CD4-positive, alpha-beta T cell treated with Interferon gamma for 1 hour (primary cell): ENCODE measurements around the gene FUT4.
A peak's percentile ranks its signal among the peaks of the same experiment; 100 is the strongest.
"Not testable (repeated sequence)": the region's sequence is repeated elsewhere in the genome, so short reads cannot be mapped to it uniquely, and the experiment has no call there.

Source experiments
- DNase-seq: peaks from one replicate; pipeline ENCODE4 v3.0.0-alpha.2; 2020

Gene FUT4

DNA sequence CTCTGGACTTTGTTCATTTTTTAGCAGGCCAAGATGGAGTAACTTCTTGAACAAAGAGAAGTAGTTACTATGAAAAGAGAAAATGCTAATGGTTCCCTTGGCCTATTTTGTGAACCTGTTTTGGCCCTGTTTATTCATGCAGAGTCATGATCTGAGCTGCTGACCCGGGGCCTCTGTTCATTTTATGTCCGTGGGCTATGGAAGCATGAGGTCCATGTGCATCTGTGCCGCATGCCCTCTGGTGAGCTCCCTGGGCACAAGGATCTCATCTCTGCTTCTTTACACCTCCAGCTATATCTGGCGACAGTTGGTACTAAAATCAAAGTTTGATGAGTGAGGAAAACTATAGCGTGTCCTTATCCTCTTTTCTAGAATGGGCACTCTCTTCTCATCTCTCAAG lies 24.5 kb downstream of the FUT4 start:
- DNase-seq: no peak

DNA sequence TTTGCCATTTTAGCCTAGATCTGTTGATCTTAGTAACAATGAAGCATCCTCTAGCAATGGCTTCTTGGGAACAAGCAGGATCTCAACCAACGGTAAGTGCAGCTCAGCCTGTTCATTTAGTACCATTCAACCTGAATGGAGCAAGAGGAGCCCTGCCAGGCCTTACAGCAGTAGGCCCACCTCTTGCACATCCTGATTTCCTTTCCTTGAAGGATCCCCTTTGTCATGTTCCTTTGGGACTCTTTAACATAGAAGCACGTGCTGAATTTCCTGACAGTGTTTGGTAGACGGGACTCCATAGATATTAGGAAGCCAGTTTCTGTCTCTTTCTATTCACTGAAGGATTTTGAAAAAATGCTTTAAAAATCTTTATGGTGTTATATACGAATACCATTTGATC lies 25.0 kb downstream of the FUT4 start:
- DNase-seq: no peak

DNA sequence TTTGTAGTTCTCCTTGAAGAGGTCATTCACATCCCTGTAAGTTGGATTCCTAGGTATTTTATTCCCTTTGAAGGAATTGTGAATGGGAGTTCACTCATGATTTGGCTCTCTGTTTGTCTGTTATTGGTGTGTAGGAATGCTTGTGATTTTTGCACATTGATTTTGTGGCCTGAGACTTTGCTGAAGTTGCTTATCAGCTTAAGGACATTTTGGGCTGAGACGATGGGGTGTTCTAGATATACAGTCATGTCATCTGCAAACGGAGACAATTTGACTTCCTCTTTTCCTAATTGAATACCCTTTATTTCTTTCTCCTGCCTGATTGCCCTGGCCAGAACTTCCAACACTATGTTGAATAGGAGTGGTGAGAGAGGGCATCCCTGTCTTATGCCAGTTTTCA lies 29.3 kb downstream of the FUT4 start:
- not testable (repeated sequence) for DNase-seq

DNA sequence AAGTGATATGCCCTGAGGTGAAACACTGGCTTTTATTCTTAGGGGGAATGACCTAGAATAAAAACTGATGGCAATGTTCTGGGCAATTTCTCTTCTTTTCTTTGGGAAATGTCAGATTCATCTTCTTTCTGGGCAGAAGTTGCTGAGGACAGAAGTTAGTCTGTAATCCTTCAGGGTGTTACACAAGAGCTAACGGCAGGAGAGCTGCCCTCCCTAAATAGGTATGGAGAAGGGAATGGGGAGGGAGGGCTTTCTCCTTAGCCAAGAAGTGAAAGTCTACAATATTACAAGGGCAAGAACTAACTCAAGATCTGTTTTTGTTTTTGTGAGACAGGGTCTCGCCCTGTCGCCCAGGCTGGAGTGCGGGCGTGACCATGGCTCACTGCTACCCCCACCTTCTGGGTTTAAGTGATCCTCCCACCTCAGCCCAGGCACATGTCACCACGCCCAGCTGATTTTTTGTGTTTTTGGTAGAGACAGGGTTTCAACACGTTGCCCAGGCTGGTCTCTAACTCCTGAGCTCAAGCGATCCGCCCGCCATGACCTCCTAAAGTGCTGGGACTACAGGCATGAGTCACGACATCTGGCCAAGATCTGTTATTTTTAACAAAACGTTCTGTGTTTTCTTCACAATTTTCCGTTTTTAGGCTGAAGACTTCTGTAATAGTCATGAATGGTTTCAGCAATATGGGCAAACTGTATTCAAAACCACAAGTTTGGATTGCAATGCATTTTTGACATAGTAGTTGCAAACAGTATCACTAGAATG lies 30.7 kb downstream of the FUT4 start:
- DNase-seq: peak; percentile 8

DNA sequence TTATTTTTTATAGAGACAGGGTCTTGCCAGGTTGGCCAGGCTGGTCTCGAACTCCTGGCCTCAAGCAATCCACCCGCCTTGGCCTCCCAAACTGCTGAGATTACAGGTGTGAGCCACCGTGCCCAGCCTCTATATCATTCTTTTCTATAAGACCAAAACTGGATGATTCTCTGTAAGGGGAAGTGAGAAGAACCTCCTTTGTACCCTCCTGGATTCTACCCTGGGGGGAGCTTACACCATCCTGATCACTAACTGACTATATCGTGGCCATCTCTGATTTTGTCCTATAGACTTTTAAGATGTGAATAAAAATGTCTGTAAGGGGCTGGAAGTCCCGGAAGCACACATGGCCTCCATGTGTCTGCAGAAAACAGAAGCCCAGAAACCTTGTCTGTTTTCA lies 32.6 kb downstream of the FUT4 start:
- DNase-seq: no peak

DNA sequence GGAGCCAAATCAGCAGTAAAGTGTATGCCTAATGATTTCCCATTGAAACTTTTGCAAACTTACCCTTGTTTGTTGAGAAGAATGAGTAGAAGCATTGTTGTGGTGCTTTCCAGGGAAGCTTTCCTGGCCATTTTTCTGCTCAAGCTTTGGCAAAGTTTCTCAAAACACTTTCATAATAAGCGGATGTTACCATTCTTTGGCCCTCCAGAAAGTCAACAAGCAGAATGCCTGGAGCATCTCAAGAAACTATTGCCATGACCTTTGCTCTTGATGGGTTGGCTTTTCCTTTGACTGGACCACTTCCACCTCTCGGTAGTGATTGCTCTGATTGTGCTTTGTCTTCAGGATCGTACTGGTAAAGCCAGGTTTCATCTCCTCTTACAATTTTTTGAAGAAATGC lies 34.1 kb downstream of the FUT4 start:
- DNase-seq: no peak

DNA sequence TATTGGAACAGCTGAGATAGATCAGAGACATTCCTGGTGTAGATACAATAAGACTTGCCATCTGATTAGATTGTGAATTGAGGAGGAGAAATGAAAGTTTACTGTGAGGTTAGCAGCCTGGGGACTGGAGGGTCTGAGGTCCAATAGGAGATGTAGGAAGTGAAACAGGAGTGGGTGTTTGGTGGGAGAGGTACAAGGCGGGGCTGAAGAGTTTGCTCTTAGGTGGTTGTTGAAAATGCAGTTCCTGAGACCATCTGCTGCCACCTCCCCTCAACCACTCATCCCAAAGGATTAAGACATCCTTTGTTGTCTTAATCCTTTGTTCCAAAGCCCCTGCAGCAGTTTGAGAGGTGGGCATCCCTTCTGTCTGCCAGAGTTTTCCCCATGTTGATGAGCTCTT lies 38.2 kb downstream of the FUT4 start:
- no peak for DNase-seq

DNA sequence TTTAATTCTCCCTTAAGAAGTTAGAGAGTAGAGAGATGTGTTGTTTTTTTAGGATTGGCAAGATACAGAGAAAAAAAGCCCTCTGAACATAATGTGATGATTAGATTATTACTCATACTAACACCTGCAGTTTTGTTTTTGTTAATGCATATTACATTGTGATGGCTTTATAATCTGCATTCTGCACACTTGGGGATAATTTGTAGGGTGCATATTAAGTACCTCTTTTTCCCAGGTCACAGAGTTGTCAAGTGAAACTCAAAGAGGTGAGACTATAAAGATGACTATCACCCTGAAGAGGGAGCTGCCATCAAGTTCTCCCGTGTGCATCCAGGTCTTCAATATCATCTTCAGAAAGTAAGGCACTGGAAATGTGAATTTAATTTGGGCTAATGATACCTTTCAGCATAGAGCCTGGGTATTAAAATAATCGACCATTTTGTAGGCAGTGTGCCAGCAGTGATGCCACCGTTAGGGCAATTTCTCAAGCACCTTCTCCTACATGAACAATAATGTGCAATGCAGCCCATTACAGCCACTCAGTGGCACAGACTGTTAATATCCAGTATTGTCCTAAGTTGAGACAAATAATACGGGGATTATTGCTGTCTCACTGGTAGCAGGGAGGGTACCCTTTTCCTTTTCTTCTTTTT lies 39.6 kb downstream of the FUT4 start:
- DNase-seq: no peak

DNA sequence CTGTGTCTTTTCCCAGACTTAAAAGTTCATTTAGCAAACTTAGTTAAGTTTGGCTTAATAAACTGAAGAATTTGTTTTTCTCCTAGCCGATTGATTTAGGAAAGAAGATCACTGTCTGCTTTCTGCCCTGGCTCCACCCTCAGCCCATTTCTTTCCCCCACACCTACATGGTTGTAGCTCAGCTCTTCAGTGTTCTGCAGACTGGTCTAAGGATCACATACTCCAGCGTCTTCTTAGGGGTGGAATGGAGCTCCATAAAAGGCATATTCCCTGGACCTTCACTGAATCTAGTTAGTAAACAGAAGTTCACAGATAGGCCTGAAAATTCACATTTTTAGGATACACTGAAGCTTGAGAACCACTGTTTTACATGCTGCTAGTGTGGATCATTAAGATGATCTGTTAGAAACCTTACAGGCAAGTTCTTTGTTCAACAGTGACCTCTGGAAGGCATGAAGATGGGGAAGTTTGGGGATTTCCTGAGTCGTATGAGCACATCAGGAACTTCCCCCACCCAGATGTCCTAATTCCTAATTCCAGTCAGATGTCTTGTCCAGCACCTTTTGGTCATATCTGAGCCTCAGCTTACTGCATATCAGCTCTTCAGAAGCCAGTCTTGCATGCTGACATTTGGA lies 40.3 kb downstream of the FUT4 start:
- DNase-seq: peak; percentile 49

DNA sequence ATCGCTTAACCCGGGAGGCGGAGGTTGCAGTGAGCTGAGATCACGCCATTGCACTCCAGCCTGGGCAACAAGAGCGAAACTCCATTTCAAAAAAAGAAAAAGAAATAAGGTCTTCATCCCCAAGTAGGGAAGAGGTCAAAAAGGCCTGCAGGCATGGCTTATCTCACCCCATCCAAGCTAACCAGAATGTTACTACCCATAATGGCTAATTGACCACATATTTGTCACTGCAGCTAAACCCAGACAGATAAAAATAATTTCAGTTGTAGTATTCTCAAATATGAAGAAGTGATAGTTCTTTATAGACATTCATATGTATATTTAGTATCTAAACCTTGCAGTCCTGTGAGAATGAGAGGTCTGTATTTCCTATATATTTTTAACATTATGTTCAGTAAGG lies 41.3 kb downstream of the FUT4 start:
- no peak for DNase-seq

DNA sequence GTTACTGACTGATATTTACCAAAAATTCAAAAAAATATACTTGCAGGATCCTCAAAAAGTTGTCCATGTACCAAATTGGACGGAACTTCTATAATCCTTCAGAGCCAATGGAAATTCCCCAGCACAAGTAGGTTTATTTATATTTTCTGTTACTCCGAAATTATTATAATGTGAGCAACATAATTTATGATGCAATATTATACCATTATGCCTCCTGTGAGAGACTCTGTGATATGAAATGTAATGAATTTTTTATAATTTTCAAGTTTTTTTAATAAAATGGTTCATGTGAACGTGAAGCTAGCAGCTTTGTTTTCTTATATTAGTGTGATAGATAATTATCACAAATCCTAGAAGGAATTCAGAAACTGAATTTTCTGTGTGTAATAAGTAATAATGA lies 41.7 kb downstream of the FUT4 start:
- DNase-seq: no peak

DNA sequence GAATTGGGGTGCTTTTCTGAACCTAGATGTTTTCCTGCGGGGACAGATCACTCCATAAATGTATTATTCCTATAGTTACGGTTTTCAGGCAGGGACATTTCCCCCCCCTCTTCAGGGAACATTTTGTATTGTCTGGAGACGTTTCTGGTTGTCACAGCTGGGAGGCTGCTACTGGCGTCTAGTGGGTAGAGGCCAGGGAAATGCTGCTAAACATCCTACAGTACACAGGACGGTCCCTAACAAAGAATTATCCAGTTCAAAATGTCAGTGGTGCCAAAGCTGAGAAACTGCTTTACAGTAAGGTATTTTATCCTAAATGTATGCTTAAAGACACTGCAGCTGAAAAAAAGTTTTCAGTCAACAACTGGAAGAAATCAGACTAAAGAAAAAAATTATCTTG lies 42.8 kb downstream of the FUT4 start:
- DNase-seq: no peak

DNA sequence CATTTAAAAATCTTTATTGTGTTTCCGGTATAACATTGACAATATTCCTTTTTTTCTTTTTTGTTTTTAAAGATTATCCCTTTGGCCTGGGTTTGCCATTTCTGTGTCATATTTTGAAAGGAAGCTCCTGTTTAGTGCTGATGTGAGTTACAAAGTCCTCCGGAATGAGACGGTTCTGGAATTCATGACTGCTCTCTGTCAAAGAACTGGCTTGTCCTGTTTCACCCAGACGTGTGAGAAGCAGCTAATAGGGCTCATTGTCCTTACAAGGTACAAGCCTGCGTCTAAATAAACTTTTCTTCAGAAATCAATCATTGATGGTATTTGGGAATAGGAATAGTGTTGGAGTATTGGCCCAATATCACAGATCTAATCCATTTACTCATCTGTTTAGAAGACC lies 43.3 kb downstream of the FUT4 start:
- DNase-seq: no peak

DNA sequence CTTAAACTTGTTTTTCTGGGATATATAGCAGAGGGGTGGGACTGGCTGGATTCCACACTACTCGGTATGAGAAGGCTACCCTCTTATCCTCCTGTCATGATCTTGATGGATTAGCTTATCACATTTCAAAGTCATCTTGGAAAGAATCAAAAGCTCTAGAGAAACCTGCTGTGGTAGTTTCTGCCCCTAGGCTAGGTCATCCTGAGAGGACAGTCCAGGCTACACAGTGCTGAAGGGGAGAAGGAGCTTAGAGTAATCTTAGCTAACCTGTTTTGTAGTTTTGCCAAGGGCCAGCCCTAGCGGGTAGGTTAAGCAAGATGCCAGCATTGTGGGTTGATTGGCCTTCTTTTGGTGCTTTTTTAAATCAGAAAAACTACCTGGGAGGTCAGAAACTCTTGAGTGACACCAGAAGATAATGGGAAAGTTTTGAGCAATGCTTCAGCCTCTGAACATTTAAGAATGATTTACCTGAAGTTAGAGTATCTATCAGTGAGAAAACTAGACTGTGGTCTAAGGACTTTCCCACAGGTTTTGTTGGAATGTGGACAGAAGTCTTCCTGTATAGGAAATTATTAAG lies 44.7 kb downstream of the FUT4 start:
- DNase-seq: no peak

DNA sequence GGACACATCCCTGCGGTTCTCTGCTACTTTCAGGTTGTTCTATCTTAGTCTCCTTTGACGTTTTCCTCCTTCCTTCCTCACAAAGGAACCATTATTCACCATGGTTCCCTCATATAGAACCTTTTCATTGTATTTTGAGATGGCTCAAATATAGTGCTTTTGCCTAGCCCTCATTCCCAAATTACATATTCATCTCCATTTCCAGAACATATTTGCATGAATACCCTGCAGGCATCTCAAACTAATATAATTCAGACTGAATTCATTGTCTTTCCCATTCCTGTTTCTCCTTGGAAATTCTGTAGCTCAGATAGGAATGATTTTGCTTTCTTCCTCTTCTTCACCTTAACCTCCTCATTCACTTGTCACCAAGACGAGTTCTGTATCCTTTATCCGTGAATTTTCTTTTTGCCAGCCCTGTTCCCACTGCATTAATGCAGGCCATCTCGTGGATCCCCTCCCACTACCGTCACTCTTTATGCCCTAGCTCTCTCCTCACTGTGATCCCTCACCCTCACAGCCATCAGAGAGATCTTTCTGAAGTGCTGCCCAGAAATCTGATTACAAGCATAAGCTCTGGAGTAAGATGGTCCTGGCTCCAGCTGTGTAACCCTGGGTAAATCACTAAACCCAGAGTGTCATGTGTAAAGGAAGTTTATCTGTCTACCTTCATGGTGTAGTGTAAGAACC lies 46.8 kb downstream of the FUT4 start:
- DNase-seq: no peak

DNA sequence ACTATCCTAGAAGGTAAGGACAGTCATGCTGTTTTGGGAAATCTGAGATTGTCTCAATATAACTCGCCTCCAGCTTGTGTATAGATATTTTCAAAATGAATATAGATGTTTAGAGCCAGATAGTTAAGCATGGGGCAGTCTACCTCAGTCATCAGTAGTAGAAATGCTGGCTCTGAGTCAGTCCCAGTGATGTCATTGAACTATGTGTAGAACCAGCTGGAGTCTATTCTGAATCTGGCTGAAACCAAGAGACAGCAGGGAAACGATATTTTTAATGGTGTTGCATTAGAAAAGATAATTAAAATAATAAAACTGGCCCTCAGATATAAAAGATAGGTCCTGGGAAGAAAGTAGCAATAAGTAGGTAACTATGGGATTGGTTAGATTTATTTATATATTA lies 49.3 kb downstream of the FUT4 start:
- no peak for DNase-seq

DNA sequence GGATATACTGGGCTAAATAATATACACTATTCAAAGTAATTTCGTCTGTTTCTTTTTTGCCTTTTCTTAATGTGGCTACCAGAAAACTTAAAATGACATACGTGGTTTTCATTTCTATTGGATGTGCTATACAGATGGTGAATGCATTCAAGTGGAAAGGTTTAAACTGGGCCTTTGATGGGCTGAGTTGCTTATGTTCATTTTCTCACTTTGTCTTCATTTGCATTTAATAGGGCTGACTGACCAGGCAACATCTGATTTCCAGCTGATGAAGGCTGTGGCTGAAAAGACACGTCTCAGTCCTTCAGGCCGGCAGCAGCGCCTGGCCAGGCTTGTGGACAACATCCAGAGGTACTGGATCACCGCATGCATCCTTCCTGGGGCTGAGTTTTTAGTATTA lies 51.4 kb downstream of the FUT4 start:
- no peak for DNase-seq

DNA sequence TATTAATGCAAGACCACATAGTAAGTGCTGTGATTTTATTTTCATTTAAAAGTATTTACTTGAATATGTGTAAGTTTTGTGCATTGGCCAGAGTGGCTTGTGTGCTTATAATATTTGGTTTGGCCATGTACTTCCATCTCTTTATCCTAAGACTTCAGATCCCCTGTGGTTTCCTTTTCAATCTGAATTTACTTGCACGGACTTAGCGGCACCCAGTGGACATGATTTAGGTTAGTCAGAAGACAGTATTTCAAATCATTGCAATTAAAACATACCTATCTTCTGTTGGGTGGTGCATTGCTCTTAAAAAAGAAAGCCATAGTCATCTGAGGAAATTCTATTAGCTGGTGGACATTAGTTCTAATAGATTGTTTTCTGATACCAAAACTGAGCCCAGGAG lies 54.2 kb downstream of the FUT4 start:
- no peak for DNase-seq
